Retinal pigment epithelial cell (primary cell): ENCODE results near the gene SORBS1.

ENCODE experiments used
- DNase-seq: peaks from one replicate; pipeline ENCODE4 v3.0.0-alpha.2; 2010; ENCODE audit warnings: low read depth
- H3K4me3 ChIP-seq: 2 replicates; pipeline ENCODE4 v1.5.1; 2011; ENCODE audit warnings: mild to moderate bottlenecking, low read length, control low read depth, moderate library complexity
- TF ChIP-seq, protein P1 (sequence below): conservative IDR thresholded peaks from 2 replicates; pipeline ENCODE4 v1.5.1; 2011; ENCODE audit warnings: low read depth, low read length, control low read depth, inconsistent platforms

The SORBS1 gene

GRCh38 chr10:95281206-95281605 lies 280.0 kb downstream of the SORBS1 start:
- no peak overlapping the region for H3K4me3 ChIP-seq
- TF ChIP-seq, protein P1, sequence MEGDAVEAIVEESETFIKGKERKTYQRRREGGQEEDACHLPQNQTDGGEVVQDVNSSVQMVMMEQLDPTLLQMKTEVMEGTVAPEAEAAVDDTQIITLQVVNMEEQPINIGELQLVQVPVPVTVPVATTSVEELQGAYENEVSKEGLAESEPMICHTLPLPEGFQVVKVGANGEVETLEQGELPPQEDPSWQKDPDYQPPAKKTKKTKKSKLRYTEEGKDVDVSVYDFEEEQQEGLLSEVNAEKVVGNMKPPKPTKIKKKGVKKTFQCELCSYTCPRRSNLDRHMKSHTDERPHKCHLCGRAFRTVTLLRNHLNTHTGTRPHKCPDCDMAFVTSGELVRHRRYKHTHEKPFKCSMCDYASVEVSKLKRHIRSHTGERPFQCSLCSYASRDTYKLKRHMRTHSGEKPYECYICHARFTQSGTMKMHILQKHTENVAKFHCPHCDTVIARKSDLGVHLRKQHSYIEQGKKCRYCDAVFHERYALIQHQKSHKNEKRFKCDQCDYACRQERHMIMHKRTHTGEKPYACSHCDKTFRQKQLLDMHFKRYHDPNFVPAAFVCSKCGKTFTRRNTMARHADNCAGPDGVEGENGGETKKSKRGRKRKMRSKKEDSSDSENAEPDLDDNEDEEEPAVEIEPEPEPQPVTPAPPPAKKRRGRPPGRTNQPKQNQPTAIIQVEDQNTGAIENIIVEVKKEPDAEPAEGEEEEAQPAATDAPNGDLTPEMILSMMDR, result no peak
- no peak for DNase-seq

- TF ChIP-seq, protein P1, result no peak
- no peak for DNase-seq
- no peak overlapping the region for H3K4me3 ChIP-seq
These were observed 280.5 kb downstream of the SORBS1 start for GRCh38 chr10:95280637-95281036.

DNA sequence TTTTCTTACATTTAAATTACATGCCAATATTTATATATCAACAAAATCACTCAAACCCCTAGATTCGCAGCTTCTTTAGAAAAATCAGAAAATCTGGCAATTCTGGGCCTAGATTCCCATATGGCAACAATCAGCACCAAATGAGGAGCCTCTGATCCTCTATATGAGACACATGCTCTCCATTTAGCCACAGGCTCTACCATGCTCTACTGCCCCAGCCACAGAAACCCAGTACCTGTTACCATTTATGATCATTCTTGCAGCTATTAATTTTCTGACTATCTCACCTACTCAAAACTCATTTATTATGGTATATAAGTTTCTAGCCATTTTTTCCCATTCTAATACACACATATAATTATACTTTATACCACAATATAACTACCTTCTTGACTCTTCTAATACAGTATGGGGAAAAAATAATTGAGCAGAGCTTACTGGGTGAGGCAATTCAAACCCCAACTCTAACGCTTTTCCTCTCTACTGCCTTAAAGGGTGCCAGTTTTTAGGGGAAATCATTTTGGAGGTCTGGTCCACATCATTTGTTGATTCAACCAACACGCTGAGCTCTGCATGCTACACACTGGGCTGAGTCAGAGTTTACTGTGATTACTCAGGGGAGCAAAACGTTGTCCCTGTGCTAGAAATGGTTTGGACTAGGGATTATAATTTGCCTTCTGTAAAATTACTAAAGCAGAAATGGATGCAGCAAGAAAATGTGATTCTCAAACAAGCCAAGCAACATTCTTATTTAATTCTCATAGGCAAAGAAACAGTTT lies 281.9 kb downstream of the SORBS1 start:
- DNase-seq, result no peak
- TF ChIP-seq, protein P1, result no peak
- H3K4me3 ChIP-seq, result no peak overlapping the region

DNA sequence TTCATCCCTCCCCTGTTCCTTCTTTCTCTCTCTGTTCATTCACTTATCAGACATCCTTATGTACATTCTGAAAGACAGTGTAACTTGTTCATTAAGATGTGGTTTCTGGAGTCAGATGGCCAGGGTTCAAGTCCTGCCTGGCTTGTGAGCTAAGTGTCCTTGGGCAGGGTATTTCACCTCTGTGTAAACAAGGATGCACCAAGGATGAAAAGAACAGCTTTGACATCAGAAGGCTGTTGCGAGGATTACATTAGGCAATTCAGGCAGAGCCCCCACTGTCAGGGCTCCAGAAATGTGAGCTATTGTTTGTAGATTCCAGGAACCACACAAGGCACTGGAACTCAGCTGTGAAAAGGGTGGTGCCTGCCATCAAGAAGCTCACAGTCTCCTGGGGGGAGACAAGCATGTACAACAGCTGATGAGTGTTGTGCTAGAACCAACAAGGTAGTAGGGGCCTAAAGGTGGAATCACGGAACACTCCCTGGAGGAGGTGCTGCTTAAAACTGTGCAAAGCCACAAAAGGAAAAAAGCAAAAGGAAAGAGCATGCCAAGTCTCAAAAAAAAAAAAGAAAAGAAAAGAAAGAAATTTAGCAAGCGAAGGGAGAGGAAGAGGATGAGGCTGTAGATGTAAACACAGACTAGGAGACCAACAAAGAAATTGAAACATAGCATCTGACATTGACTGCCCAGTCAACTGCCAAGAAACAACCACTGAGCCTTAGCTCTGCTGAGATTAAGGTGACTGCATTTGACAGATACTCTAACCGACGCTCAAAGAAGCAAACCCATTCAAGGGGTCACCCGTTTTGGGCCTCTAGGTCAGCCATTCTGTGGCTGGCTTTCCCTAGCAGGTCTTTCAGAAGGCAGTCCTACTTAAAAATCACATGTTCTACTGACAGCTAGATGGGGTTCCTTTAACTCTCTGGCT lies 282.8 kb downstream of the SORBS1 start:
- H3K4me3 ChIP-seq, result no peak overlapping the region
- TF ChIP-seq, protein P1, result no peak
- no peak for DNase-seq

DNA sequence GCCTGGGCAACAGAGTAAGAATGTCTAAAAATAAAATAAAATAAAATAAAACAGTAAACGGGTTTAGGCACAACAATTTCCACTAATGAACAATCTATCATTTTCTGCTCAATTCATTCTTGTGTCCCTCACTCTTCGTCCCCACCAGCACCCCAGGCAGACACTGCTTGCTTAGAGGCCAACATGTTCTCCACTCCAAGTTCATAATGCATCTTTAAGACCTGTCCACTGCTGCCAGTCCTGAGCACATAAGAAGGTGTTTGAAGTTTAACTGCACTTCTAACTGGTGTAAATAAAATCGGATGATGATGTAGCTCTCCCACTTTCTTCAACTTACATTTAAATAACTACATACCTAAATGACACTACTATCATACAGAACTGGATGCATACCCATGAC lies 283.6 kb downstream of the SORBS1 start:
- no peak overlapping the region for H3K4me3 ChIP-seq
- DNase-seq, result no peak
- TF ChIP-seq, protein P1, result no peak

DNA sequence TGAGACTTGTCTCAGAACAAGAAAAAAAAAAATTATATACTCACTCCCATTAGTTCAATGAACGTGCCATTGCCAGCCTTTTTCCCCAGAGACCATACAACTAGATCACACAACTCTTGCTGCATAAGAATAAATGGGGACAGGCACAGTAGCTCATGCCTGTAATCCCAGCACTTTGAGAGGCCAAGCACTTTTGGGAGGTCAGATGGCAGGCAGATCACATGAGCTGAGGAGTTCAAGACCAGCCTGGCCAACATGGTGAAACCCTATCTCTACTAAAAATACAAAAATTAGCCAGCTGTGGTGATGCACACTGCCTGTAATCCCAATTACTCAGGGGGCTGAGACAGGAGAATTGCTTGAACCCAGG lies 284.0 kb downstream of the SORBS1 start:
- TF ChIP-seq, protein P1, result no peak
- no peak for DNase-seq

More for the DNA sequence above, 284.0 kb downstream of the SORBS1 start:
- no peak overlapping the region for H3K4me3 ChIP-seq
